RWPE2 (cell line): ENCODE data around the gene ZCCHC2.

Experiments used
- ATAC-seq: fragments of 200-7000 bp; cut with Tn5 transposase; 3 replicates; pipeline ENCODE4 v1.9.1; 2021; ENCODE audit warnings: low read depth
- DNase-seq: peaks from one replicate; pipeline ENCODE4 v3.0.0-alpha.2; 2020; ENCODE audit warnings: low spot score
- H3K27ac ChIP-seq: fragments of 450-650 bp; 2 replicates; pipeline ENCODE4 v1.5.1; 2017; ENCODE audit warnings: mild to moderate bottlenecking; ENCODE audit not compliant: poor library complexity, severe bottlenecking
- H3K27me3 ChIP-seq: fragments of 250-450 bp; sonication (Bioruptor Pico); 2 replicates; pipeline ENCODE4 v1.5.1; 2021; ENCODE audit warnings: mild to moderate bottlenecking, moderate library complexity; ENCODE audit not compliant: insufficient read depth, poor library complexity, severe bottlenecking
- H3K36me3 ChIP-seq: fragments of 250-450 bp; sonication (Bioruptor Pico); 2 replicates; pipeline ENCODE4 v1.5.1; 2020; ENCODE audit warnings: low read depth, mild to moderate bottlenecking, moderate library complexity
- H3K4me1 ChIP-seq: fragments of 250-450 bp; sonication (Bioruptor Pico); 2 replicates; pipeline ENCODE4 v1.5.1; 2021; ENCODE audit warnings: mild to moderate bottlenecking, moderate library complexity; ENCODE audit not compliant: insufficient read depth, poor library complexity, severe bottlenecking
- H3K4me3 ChIP-seq: fragments of 250-450 bp; sonication (Bioruptor Pico); 2 replicates; pipeline ENCODE4 v1.5.1; 2021; ENCODE audit warnings: mild to moderate bottlenecking, moderate library complexity; ENCODE audit not compliant: severe bottlenecking
- H3K9me3 ChIP-seq: fragments of 250-450 bp; sonication (Bioruptor Pico); 2 replicates; pipeline ENCODE4 v1.5.1; 2021; ENCODE audit warnings: mild to moderate bottlenecking, moderate library complexity; ENCODE audit not compliant: severe bottlenecking
- TF ChIP-seq, protein P1 (sequence below): fragments of 450-650 bp; IDR thresholded peaks from one replicate; pipeline ENCODE4 v1.5.1; 2017; ENCODE audit warnings: mild to moderate bottlenecking, moderate library complexity; ENCODE audit not compliant: poor library complexity, severe bottlenecking

The ZCCHC2 gene

DNA sequence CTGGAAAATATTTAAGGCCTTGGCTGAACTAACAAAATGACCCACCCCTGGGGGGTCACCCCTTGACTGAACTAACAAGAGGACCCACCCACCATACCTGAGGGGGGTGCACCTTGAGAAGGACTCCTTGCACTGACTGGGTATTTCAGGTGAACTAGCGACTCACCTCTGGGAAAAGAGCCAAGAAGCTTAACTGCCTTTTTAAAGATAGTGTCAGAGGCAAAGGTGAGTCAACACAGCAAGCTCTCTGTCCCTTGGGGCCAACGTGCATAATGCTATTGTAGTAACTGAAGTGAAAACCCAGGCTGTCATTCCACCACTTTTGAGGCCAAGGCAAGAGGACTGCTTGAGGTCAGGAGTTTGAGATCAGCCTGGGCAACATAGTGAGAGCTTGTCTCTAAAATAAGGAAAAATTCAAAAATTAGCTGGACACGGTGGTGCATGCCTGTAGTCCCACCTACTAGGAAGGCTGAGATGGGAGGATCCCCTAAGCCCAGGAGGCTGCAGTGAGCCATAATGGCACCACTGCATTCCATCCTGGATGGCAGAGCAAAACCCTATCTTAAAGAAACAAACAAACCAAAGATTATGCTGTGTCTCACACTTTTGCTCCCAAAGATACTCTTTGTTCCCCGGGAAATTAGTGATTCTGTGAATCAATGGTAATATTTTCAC lies 36.4 kb upstream of the ZCCHC2 start:
- DNase-seq (peak; percentile 79), ATAC-seq (peak; percentile 84)
- TF ChIP-seq, protein P1, sequence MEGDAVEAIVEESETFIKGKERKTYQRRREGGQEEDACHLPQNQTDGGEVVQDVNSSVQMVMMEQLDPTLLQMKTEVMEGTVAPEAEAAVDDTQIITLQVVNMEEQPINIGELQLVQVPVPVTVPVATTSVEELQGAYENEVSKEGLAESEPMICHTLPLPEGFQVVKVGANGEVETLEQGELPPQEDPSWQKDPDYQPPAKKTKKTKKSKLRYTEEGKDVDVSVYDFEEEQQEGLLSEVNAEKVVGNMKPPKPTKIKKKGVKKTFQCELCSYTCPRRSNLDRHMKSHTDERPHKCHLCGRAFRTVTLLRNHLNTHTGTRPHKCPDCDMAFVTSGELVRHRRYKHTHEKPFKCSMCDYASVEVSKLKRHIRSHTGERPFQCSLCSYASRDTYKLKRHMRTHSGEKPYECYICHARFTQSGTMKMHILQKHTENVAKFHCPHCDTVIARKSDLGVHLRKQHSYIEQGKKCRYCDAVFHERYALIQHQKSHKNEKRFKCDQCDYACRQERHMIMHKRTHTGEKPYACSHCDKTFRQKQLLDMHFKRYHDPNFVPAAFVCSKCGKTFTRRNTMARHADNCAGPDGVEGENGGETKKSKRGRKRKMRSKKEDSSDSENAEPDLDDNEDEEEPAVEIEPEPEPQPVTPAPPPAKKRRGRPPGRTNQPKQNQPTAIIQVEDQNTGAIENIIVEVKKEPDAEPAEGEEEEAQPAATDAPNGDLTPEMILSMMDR = no peak
- Histone ChIP-seq H3K4me1 (peaks cover 16% of the 10 kb centered on the region), H3K9me3 (no peaks in the 10 kb centered on the region), H3K36me3 (no peaks in the 10 kb centered on the region), H3K4me3 (no peak overlapping the region), H3K27ac (peak overlapping the region; percentile 85), H3K27me3 (no peaks in the 10 kb centered on the region)

DNA sequence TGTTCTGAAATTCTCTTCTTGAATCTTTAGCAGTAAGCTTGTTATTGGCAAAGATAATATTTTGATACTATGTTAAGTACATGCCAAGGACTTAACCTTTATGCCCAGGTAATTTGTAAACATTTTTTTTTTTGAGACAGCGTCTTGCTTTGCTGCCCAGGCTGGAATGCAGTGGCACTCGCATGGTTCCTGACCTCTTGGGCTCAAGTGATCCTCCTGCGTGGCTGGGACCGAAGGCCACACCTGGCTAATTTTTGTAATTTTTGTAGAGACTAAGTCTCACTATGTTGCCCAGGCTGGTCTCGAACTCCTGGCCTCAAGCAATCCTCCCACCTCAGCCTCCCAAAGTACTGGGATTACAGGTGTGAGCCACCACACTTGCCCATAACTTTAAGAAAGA lies 35.7 kb upstream of the ZCCHC2 start:
- DNase-seq = no peak
- TF ChIP-seq, protein P1 = no peak
- no peaks in the 10 kb centered on the region for H3K36me3 ChIP-seq
- H3K4me1 ChIP-seq = peaks cover 16% of the 10 kb centered on the region
- no peaks in the 10 kb centered on the region for H3K9me3 ChIP-seq
- peak overlapping the region; percentile 85 for H3K27ac ChIP-seq
- no peaks in the 10 kb centered on the region for H3K27me3 ChIP-seq
- no peak for ATAC-seq
- no peak overlapping the region for H3K4me3 ChIP-seq

DNA sequence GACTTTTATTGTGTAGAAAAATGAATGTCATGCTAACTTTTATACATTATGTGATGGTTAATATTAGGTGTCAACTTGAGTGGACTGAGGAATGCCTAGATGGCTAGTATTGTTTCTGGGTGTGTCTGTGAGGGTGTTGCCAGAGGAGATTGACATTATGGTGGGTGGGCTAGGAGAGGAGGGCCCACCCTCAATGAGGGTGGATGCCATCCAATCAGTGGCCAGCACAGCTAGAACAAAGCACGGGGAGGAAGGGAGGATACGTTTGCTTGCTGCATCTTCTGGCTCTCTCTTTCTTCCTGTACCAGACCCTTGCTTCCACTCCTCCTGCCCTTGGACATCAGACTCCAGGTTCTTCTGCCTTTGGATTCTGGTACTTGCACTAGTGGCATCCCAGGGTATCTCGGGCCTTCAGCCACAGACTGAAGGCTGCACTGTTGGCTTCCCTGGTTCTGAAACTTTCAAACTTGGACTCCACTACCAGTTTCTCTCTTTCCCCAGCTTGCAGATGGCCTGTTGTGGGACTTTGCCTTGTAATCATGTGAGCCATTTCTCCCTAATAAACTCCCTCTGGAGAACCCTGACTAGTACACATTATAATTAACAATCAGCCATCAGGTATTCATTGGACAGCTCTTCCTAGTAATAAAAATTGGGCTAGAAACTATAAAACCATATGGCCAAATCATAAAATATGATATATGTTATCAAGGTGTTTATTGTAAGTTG lies 31.7 kb upstream of the ZCCHC2 start:
- H3K4me3 ChIP-seq = no peak overlapping the region
- ATAC-seq (no peak), DNase-seq (no peak)
- TF ChIP-seq, protein P1 = no peak
- H3K36me3 ChIP-seq = no peaks in the 10 kb centered on the region
- H3K4me1 ChIP-seq = peaks cover 7% of the 10 kb centered on the region
- H3K9me3 ChIP-seq = no peaks in the 10 kb centered on the region
- H3K27ac ChIP-seq = no peak overlapping the region
- H3K27me3 ChIP-seq = no peaks in the 10 kb centered on the region

DNA sequence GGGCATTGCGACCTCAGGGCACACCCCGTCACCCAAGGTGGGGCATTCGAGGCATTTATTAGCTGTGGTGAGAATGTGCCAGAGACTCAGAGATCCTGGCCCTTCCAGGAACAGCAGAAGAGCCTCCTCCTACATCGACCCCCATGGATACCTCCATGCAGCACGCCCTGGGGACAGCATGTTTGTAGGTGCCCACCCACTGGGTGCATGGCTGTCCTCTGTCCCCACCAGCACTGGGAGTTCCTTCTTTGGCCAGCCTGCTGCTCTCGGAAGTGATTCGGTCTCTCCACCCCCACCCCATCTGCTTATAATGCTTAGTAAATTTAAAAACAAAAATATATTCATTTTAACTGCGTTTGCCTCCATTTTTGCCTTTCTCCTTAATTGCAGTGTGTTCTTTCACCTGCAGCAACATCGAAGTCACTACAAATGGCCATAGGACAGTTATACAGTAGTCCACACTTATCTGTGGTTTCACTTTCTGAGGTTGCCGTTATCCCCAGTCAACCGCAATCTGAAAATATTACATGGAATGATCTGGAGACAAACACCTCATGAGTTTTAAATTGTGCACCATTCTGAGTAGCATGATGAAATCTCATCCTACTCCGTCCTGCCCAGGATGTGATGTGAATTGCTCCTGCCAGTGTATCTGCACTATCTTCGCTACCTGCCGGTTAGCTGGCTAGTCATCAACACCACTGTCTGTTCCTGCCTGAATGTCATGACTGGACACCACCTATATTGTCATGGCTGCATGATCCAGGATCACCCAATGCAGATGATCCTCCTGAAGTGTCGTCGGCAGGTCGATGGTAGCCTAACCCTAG lies 29.6 kb upstream of the ZCCHC2 start:
- Histone ChIP-seq H3K36me3 (no peaks in the 10 kb centered on the region), H3K27ac (no peak overlapping the region), H3K4me1 (no peaks in the 10 kb centered on the region), H3K9me3 (no peaks in the 10 kb centered on the region), H3K27me3 (no peaks in the 10 kb centered on the region), H3K4me3 (no peak overlapping the region)
- DNase-seq (no peak), ATAC-seq (no peak)
- TF ChIP-seq, protein P1 = no peak
